NCI-H345 (cell line): ENCODE measurements around the gene NDUFB3.
"Not testable (repeated sequence)": the region's sequence is repeated elsewhere in the genome, so short reads cannot be mapped to it uniquely, and the experiment has no call there.

ENCODE experiments used
- DNase-seq: peaks from one replicate; lab custom pipeline; 2025; lab: John Stamatoyannopoulos, UW

NDUFB3 gene

GRCh38 chr2:201071479-201072200 is at the start of gene NDUFB3, which contains the start of gene HYCC2:
Gene NDUFB3 (plus strand): TSS chr2:201072001. CDS start chr2:201078883, 6,882 bp downstream.
Gene HYCC2 (minus strand): TSS chr2:201071671. CDS start chr2:201024009, 47,662 bp downstream.
- peak; percentile 92 for DNase-seq

GRCh38 chr2:201024518-201024917 is 47.3 kb upstream of the NDUFB3 start:
- no peak for DNase-seq

- DNase-seq = not testable (repeated sequence)
Measured at GRCh38 chr2:201034355-201034754, 37.4 kb upstream of the NDUFB3 start.

GRCh38 chr2:201038361-201038760 is 33.4 kb upstream of the NDUFB3 start:
- not testable (repeated sequence) for DNase-seq

GRCh38 chr2:201038855-201039254 is 32.9 kb upstream of the NDUFB3 start:
- DNase-seq = no peak

- no peak for DNase-seq
Measured at GRCh38 chr2:201040867-201041628, 30.8 kb upstream of the NDUFB3 start.

- DNase-seq = not testable (repeated sequence)
Measured at GRCh38 chr2:201042451-201042850, 29.4 kb upstream of the NDUFB3 start.

GRCh38 chr2:201043050-201043449 is 28.8 kb upstream of the NDUFB3 start:
- not testable (repeated sequence) for DNase-seq

- DNase-seq = no peak
Measured at GRCh38 chr2:201046881-201047280, 24.9 kb upstream of the NDUFB3 start.

GRCh38 chr2:201049455-201049854 is 22.3 kb upstream of the NDUFB3 start:
- DNase-seq = no peak

- no peak for DNase-seq
Measured at GRCh38 chr2:201057087-201057521, 14.7 kb upstream of the NDUFB3 start.

- no peak for DNase-seq
Measured at GRCh38 chr2:201057715-201058248, 14.0 kb upstream of the NDUFB3 start.

GRCh38 chr2:201058914-201059313 is 12.9 kb upstream of the NDUFB3 start:
- no peak for DNase-seq

GRCh38 chr2:201059961-201060755 is 11.6 kb upstream of the NDUFB3 start:
- DNase-seq = no peak

GRCh38 chr2:201063516-201063915 is 8.3 kb upstream of the NDUFB3 start:
- not testable (repeated sequence) for DNase-seq

- DNase-seq = no peak
Measured at GRCh38 chr2:201064797-201065329, 6.9 kb upstream of the NDUFB3 start.

GRCh38 chr2:201070948-201071478 is 788 bp upstream of the NDUFB3 start:
- no peak for DNase-seq

- DNase-seq = no peak
Measured at GRCh38 chr2:201072201-201072530, 365 bp downstream of the NDUFB3 start.

GRCh38 chr2:201073071-201073470 is 1.3 kb downstream of the NDUFB3 start:
- DNase-seq = no peak

GRCh38 chr2:201074996-201075395 is 3.2 kb downstream of the NDUFB3 start:
- no peak for DNase-seq

- DNase-seq = no peak
Measured at GRCh38 chr2:201084863-201085262, 13.1 kb downstream of the NDUFB3 start.

- no peak for DNase-seq
Measured at GRCh38 chr2:201090574-201090973, 18.8 kb downstream of the NDUFB3 start.
